HepG2 (cell line): ENCODE results near the gene FAM114A2. TPM values are rescaled to one million over a fixed set of nuclear protein-coding genes. Genes with fewer than 3 reads are reported as not detected.

Experiments used
- BORCS8-MEF2B ChIP-seq: sonication (generic); formaldehyde crosslinking; IDR thresholded peaks from 2 replicates; pipeline ENCODE4 v1.8.0; 2022; ENCODE audit warnings: mild to moderate bottlenecking, missing genetic modification reagents
- ISX ChIP-seq: sonication (generic); formaldehyde crosslinking; conservative IDR thresholded peaks from 2 replicates; pipeline ENCODE4 v1.5.0; 2020; ENCODE audit warnings: missing genetic modification reagents
- JUNB ChIP-seq: sonication (generic); formaldehyde crosslinking; IDR thresholded peaks from 2 replicates; pipeline ENCODE4 v1.8.0; 2022; ENCODE audit warnings: missing genetic modification reagents, mild to moderate bottlenecking, borderline replicate concordance
- WIZ ChIP-seq: sonication (generic); formaldehyde crosslinking; IDR thresholded peaks from 2 replicates; pipeline ENCODE4 v1.5.1; 2020; ENCODE audit warnings: mild to moderate bottlenecking, missing genetic modification reagents
- ZNF251 ChIP-seq: sonication (generic); formaldehyde crosslinking; IDR thresholded peaks from 2 replicates; pipeline ENCODE4 v1.9.0; 2021; ENCODE audit warnings: mild to moderate bottlenecking, missing genetic modification reagents
- polyA plus RNA-seq, 8 experiments: library from polyadenylated mRNA; depleted of rRNA in 3 of 8; stranded (reverse) in 7 of 8; unstranded in 1 of 8; fragments of >200 nt; fragmentation: Illumina TruSeq in 4 of 8; extraction: Trizol in 4 of 8; gene quantifications; 2 replicates each; pipeline versions ENCODE4 v1.2.1 to v1.2.3, GENCODE V29; 2011 to 2016; ENCODE audit warnings: low read depth in 4 of 8, missing spikeins in 1 of 8, mixed read lengths in 1 of 8; ENCODE audit not compliant: insufficient read depth in 1 of 8
- total RNA-seq, 5 experiments: library from RNA; depleted of rRNA; stranded (reverse); fragments of >200 nt; fragmentation: Illumina TruSeq; extraction: Trizol; gene quantifications; 2 replicates each; pipeline ENCODE4 v1.2.3, GENCODE V29; 2016; ENCODE audit warnings: low read depth in 1 of 5
- TF ChIP-seq, protein P1 (sequence below): sonication (generic); formaldehyde crosslinking; conservative IDR thresholded peaks from 2 replicates; pipeline ENCODE4 v1.4.0; 2020; ENCODE audit warnings: missing genetic modification reagents
- TF ChIP-seq, protein P2 (sequence below): IDR thresholded peaks from 2 replicates; pipeline ENCODE4 v1.6.1; 2016
- TF ChIP-seq, protein P3 (sequence below): sonication (generic); formaldehyde crosslinking; IDR thresholded peaks from 2 replicates; pipeline ENCODE4 v1.5.1; 2020; ENCODE audit warnings: mild to moderate bottlenecking, missing genetic modification reagents, moderate library complexity

Gene FAM114A2
- total and polyA plus RNA-seq, 2 of the 13 experiments (the other 11 are each of a cell fraction or from before 2014, with no cell fraction given), result 6.9 to 11.4 TPM

DNA sequence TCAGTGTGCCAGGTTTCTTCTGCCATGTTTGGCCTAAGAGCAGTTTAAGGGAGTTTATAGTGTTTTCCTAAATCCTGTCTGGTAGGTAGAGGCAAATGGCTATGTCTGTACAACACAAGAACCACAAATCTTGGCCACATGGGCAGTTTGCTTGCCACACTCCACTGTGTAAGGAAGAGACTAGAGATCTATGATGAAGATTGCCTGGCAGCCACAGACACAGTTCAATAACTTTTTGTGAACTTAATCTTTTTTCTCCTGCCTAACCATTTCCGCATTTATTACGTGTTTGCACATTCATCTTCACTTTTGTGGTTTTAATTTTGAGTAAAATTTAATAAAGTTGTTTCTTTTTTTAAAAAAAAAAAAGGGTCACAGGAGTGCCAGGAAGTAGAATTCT, 5.9 kb upstream of the FAM114A2 start (continued):
- TF ChIP-seq, protein P1, sequence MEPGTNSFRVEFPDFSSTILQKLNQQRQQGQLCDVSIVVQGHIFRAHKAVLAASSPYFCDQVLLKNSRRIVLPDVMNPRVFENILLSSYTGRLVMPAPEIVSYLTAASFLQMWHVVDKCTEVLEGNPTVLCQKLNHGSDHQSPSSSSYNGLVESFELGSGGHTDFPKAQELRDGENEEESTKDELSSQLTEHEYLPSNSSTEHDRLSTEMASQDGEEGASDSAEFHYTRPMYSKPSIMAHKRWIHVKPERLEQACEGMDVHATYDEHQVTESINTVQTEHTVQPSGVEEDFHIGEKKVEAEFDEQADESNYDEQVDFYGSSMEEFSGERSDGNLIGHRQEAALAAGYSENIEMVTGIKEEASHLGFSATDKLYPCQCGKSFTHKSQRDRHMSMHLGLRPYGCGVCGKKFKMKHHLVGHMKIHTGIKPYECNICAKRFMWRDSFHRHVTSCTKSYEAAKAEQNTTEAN (CRISPR knock-in tag), result no peak
- no peak for TF ChIP-seq ISX (CRISPR knock-in tag)
- no peak for TF ChIP-seq JUNB (CRISPR knock-in tag)
- no peak for TF ChIP-seq BORCS8-MEF2B (CRISPR knock-in tag)
- no peak for TF ChIP-seq ZNF251 (CRISPR knock-in tag)
- no peak for TF ChIP-seq WIZ (CRISPR knock-in tag)
- TF ChIP-seq, protein P2, sequence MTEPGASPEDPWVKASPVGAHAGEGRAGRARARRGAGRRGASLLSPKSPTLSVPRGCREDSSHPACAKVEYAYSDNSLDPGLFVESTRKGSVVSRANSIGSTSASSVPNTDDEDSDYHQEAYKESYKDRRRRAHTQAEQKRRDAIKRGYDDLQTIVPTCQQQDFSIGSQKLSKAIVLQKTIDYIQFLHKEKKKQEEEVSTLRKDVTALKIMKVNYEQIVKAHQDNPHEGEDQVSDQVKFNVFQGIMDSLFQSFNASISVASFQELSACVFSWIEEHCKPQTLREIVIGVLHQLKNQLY, result no peak
- TF ChIP-seq, protein P3, sequence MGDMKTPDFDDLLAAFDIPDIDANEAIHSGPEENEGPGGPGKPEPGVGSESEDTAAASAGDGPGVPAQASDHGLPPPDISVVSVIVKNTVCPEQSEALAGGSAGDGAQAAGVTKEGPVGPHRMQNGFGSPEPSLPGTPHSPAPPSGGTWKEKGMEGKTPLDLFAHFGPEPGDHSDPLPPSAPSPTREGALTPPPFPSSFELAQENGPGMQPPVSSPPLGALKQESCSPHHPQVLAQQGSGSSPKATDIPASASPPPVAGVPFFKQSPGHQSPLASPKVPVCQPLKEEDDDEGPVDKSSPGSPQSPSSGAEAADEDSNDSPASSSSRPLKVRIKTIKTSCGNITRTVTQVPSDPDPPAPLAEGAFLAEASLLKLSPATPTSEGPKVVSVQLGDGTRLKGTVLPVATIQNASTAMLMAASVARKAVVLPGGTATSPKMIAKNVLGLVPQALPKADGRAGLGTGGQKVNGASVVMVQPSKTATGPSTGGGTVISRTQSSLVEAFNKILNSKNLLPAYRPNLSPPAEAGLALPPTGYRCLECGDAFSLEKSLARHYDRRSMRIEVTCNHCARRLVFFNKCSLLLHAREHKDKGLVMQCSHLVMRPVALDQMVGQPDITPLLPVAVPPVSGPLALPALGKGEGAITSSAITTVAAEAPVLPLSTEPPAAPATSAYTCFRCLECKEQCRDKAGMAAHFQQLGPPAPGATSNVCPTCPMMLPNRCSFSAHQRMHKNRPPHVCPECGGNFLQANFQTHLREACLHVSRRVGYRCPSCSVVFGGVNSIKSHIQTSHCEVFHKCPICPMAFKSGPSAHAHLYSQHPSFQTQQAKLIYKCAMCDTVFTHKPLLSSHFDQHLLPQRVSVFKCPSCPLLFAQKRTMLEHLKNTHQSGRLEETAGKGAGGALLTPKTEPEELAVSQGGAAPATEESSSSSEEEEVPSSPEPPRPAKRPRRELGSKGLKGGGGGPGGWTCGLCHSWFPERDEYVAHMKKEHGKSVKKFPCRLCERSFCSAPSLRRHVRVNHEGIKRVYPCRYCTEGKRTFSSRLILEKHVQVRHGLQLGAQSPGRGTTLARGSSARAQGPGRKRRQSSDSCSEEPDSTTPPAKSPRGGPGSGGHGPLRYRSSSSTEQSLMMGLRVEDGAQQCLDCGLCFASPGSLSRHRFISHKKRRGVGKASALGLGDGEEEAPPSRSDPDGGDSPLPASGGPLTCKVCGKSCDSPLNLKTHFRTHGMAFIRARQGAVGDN (CRISPR knock-in tag), result no peak
- TF ChIP-seq, all 625 proteins: peak for 0
